RWPE1 (cell line): Measurements from ENCODE around the gene RAB35.

Experiments used
- CTCF ChIA-PET: fragments of 350-600 bp; sonication (Branson Sonifier 250); formaldehyde crosslinking; extraction: SDS; loops from one replicate; lab custom pipeline; 2021; lab: Yijun Ruan, JAX
- POLR2A ChIA-PET: fragments of 400-600 bp; formaldehyde crosslinking; extraction: SDS; loops from one replicate; lab custom pipeline; 2020; ENCODE audit warnings: antibody characterized with exemption; ENCODE audit not compliant: low non-redundant PET; lab: Yijun Ruan, JAX
- DNase-seq: peaks from one replicate; pipeline ENCODE4 v3.0.0; 2012; ENCODE audit warnings: low spot score
- H3K27ac ChIP-seq: fragments of 450-650 bp; 2 replicates; pipeline ENCODE4 v1.5.1; 2017
- TF ChIP-seq, protein P1 (sequence below): fragments of 450-650 bp; conservative IDR thresholded peaks from 2 replicates; pipeline ENCODE4 v1.5.1; 2017; ENCODE audit warnings: low read depth, mild to moderate bottlenecking

The RAB35 gene

DNA sequence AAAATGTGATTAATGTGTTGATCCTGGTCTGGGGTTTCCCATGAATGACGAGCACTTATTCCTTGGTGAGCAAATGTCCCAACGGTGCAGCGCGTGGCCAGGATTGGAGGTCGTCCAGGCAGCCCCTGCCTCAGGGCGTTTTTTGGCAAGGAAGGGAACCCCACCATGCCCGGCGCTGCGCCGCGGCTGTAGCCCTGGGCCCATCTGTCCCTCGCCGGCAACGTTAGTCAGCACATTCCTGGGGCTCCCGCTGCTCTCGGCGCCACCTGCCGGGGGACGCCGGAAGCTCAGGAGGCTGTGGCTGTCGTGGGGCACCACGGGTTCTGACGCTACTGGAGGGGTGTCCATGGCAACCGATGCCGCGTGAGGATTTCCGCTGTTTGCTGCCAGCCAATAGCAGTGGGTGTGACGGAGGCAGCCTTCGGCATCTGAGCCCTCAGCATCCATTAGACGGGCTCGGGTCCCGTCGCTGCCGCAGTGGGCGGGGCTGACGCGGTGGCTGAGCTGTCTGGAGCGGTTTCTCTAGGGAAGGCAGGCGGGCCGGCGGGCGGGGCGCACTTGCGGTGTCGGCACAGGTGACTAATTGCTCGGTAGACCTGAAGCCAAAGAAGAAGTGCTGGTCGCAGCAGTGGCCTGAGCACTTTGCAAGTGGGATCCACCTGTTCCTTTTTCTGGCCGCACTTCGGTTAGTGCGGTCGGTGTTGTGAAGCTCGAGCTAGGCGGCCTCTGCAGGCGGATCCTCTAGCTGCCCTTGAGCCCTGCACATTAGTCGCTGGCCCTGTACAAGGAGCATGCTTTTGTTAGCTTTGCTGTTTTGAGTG, 29.5 kb downstream of the RAB35 start:
- ChIA-PET POLR2A (no interaction called here), CTCF (interaction anchor here (0.5 to 1.5 kb wide), 5 partner anchors 30 to 158 kb away, joined by 3 to 9 read pairs (median 4); partner anchors contain the start of gene BICDL1)
- DNase-seq, result peak; percentile 98
- TF ChIP-seq, protein P1, sequence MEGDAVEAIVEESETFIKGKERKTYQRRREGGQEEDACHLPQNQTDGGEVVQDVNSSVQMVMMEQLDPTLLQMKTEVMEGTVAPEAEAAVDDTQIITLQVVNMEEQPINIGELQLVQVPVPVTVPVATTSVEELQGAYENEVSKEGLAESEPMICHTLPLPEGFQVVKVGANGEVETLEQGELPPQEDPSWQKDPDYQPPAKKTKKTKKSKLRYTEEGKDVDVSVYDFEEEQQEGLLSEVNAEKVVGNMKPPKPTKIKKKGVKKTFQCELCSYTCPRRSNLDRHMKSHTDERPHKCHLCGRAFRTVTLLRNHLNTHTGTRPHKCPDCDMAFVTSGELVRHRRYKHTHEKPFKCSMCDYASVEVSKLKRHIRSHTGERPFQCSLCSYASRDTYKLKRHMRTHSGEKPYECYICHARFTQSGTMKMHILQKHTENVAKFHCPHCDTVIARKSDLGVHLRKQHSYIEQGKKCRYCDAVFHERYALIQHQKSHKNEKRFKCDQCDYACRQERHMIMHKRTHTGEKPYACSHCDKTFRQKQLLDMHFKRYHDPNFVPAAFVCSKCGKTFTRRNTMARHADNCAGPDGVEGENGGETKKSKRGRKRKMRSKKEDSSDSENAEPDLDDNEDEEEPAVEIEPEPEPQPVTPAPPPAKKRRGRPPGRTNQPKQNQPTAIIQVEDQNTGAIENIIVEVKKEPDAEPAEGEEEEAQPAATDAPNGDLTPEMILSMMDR, result peak; percentile 96
- peak overlapping the region; percentile 81 for H3K27ac ChIP-seq

DNA sequence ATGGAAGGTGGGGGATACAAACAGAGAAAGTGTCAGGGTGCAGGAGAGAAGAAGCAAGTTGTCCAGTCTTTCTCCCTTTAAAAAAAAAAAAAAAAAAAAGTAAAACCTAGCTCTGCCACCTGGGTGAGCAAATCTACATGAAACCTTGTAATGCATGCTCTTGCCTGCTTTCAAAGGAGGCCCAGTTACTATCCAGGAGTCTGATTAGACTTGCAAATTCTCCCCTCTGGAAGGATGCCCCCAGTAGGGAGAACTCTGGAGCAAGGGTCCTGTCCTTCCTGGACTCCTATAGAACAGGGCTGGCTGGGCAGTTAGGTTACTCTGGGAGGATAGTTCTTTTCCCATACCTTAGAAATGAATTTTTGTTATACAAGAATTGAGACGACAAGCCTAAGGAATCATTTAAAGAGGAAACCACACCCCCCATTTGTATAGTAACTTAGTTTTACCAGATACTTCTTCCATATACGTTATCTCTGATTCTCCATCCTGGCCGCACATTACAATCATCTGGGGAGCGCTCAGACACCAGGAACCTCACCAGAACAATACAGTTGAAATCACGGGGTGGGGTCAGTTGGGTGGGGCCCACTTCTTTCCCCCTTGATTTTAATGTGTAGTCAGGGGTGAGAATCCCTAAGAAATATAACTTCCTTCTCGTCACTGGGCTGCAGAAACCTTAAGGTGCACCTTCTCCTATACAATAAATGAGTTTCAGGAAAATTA, 30.5 kb downstream of the RAB35 start:
- H3K27ac ChIP-seq, result peak overlapping the region; percentile 81
- no peak for DNase-seq
- ChIA-PET POLR2A (interaction anchor here (0.7 kb wide), 1 partner anchor 191 kb away, joined by 3 read pairs; no protein-coding TSS in a partner anchor), CTCF (interaction anchor here (0.6 to 1.5 kb wide), 4 partner anchors 62 to 157 kb away, joined by 3 to 9 read pairs (median 4); partner anchors contain the start of gene BICDL1)
- TF ChIP-seq, protein P1, result no peak

DNA sequence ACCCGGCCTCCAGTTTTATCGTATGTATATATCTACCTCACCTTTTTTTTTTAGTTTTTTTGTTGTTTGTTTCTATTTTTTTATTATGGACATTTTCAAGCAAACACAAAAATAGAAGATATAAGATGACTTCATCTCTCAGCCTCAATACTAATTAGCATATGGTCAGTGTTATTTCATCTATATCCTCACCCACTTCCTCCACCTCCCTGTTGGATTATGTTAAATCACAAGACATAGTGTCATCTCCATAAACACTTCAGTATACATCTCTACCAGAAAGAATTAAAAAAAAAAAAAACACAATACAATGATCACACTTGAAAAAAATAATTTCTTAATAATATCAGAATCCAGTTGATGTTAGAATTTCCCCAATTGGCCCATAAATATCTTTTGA, 34.9 kb downstream of the RAB35 start:
- TF ChIP-seq, protein P1, result no peak
- DNase-seq, result no peak
- no peak overlapping the region for H3K27ac ChIP-seq
- CTCF ChIA-PET, result no interaction called here
- POLR2A ChIA-PET, result no interaction called here

DNA sequence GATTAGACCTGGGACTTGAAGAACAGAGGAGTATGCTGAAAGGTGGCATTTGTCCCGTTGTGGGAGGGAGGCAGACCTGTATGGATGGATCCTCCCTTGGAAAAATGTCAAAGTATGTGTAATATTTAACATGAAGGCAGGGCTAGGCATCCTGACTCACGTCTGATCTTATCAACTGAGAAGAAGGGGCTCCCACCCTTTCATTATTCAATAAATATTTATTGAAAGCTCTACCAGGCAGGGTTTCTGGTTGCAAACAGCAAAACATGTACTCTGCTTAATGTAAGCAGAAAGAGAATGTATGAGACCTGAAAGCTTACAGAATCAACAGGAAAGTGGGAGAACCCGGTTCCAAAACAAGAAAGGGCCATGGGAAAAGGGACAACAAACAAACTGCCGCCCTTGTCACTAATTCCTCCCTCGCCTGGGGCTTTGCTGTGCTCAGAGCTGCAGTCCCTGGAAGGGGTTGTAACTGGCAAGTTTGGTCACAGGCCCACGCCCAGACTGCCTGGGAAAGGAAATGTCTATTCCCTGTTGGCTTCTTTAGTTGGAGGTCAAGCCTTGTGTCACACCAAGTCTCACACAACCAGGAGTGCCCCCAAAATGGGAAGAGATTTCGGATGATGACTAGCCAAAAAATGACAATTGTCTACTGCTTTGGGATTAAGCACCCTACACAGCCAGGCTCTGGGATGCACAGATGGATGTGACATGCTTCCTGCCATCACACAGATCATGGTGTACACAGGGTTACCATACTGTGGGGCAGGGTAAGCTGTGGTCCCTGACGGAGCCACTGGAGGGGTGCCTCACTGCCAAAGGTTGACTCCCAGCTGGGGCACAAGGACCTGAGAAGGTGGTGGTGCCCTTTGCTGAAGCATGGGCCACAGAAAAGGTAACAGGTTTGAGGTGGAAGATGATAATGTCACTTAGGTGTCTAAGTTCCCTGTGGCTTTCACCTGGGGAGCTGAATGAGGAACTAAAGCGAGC, 36.8 kb downstream of the RAB35 start:
- peak; percentile 80 for DNase-seq
- H3K27ac ChIP-seq, result peak overlapping the region; percentile 77
- TF ChIP-seq, protein P1, result no peak
- ChIA-PET CTCF (no interaction called here), POLR2A (no interaction called here)

DNA sequence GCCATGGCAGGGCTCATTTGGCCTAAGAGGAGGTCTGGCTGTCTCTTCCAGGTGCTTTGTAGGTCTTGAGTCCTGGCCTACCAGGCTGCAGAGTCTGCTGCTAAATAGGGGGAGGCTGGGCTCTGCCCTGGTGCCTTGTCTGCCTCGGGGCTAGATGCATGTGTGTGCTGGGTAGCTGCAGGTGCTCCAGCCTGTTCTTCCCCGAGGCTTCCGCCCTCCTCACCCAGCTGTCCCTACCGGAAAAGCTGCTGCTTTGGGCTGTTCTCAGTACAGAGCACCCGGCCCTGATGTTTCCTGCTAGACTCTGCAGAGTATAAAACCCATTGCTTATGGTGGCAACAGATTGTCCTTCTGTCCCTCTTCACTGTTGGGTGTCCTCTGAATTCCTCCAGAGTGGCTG, 37.7 kb downstream of the RAB35 start:
- POLR2A ChIA-PET, result no interaction called here
- CTCF ChIA-PET, result no interaction called here
- H3K27ac ChIP-seq, result peak overlapping the region; percentile 77
- no peak for DNase-seq
- TF ChIP-seq, protein P1, result no peak
